ENCODE results near the gene ATP2C1. TPM values are rescaled to one million over a fixed set of nuclear protein-coding genes. Genes with fewer than 3 reads are reported as not detected.

Gene ATP2C1
- total and polyA plus RNA-seq, 4 donors, result 21.8 to 67.5 (median 43.3) TPM

DNA sequence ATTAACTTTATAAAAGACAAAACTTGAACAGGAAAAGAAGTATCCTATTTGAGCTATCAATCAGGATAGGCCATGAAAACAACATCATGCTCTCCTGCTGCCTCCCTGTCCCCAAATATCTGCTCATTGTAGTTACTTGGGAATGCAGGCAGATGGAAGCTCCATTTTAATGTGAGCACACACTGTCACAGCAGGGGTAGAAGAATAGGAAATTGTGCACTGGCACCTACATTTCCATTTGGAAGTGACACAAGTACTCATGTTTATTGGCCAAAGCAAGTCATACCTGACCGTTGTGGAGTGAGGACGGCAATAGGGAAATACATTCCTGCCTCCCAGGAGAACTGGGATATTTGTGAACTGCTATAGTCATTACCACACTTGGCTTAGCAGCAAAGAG, 80.3 kb downstream of the ATP2C1 start:
- no peak overlapping the region for H3K4me3 ChIP-seq (ENCODE audit: low read length in 2 of 2)
- intact Hi-C loops (cut with DNase I), result no loop called here
- H3K36me3 ChIP-seq (ENCODE audit: control insufficient read depth in 1 of 2, insufficient read depth in 2 of 2, low read length in 1 of 2), result peaks cover 0 to 10% of the 10 kb centered on the region in 2 donors
- H3K9me3 ChIP-seq (ENCODE audit: control insufficient read depth, low read length), result no peaks in the 10 kb centered on the region
- no peaks in the 10 kb centered on the region for H3K4me1 ChIP-seq (ENCODE audit: control insufficient read depth in 1 of 2, insufficient read depth in 2 of 2, low read length in 2 of 2)
- peaks cover 0 to 2% of the 10 kb centered on the region in 2 donors for H3K27me3 ChIP-seq (ENCODE audit: control insufficient read depth in 1 of 2, insufficient read depth in 2 of 2, low read length in 1 of 2)
- WGBS, 2 donors, result 91 to 94% methylated on average over 2 of the region's 2 CpGs
- no peak for DNase-seq
- ATAC-seq (ENCODE audit: low FRiP score), result no peak
- H3K27ac ChIP-seq (ENCODE audit: low read depth in 1 of 2, low read length in 2 of 2), result no peak overlapping the region

DNA sequence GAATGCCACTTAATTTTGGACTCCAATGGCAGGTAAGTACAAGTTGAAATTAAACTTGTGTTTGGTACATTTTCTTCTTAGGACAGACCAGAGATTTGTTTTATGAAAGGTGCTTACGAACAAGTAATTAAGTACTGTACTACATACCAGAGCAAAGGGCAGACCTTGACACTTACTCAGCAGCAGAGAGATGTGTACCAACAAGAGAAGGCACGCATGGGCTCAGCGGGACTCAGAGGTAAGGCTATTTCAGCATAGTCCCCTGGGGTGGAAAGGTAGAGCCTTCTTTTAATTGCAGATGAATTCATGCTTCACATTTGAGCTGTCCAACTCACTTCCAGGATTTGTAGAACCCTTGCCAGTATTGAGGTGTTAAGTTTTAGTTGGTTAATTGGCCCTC, 81.4 kb downstream of the ATP2C1 start:
- Histone ChIP-seq H3K4me3 (ENCODE audit: low read length in 2 of 2) (no peak overlapping the region), H3K27me3 (ENCODE audit: control insufficient read depth in 1 of 2, insufficient read depth in 2 of 2, low read length in 1 of 2) (peaks cover 0 to 2% of the 10 kb centered on the region in 2 donors), H3K4me1 (ENCODE audit: control insufficient read depth in 1 of 2, insufficient read depth in 2 of 2, low read length in 2 of 2) (no peaks in the 10 kb centered on the region), H3K36me3 (ENCODE audit: control insufficient read depth in 1 of 2, insufficient read depth in 2 of 2, low read length in 1 of 2) (peaks cover 0 to 9% of the 10 kb centered on the region in 2 donors), H3K27ac (ENCODE audit: low read depth in 1 of 2, low read length in 2 of 2) (no peak overlapping the region), H3K9me3 (ENCODE audit: control insufficient read depth, low read length) (no peaks in the 10 kb centered on the region)
- intact Hi-C loops (cut with DNase I), result no loop called here
- ATAC-seq (ENCODE audit: low FRiP score), result no peak
- no peak for DNase-seq
- 93 to 95% methylated on average over 3 of the region's 3 CpGs for WGBS, 2 donors

DNA sequence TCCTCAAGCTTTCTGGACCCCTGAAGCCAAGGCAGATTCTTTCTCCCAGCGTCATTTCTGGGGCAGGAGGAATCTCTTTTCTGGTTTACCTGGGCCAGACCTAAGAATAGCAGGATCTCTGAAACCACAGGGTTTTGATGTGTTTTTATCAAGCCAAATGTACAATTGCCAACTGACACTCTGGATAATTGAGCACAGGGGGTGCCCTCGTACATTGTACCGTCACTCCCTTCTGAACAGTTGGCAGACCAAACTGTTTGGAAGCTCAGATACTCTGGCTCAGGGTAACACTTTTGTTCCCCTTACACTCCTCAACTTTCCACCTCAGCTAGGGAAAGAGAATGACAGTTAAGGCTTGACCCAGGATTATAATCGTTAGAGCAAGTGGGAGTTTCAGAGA, 82.8 kb downstream of the ATP2C1 start:
- ATAC-seq (ENCODE audit: low FRiP score) (no peak), DNase-seq (no peak)
- no peak overlapping the region for H3K27ac ChIP-seq (ENCODE audit: low read depth in 1 of 2, low read length in 2 of 2)
- H3K27me3 ChIP-seq (ENCODE audit: control insufficient read depth in 1 of 2, insufficient read depth in 2 of 2, low read length in 1 of 2), result peaks cover 0 to 2% of the 10 kb centered on the region in 2 donors
- H3K36me3 ChIP-seq (ENCODE audit: control insufficient read depth in 1 of 2, insufficient read depth in 2 of 2, low read length in 1 of 2), result peaks cover 0 to 8% of the 10 kb centered on the region in 2 donors
- H3K9me3 ChIP-seq (ENCODE audit: control insufficient read depth, low read length), result no peaks in the 10 kb centered on the region
- no peak overlapping the region for H3K4me3 ChIP-seq (ENCODE audit: low read length in 2 of 2)
- WGBS, 2 donors, result 53 to 65% methylated on average over 4 of the region's 4 CpGs
- no peaks in the 10 kb centered on the region for H3K4me1 ChIP-seq (ENCODE audit: control insufficient read depth in 1 of 2, insufficient read depth in 2 of 2, low read length in 2 of 2)
- intact Hi-C loops (cut with DNase I), result no loop called here

DNA sequence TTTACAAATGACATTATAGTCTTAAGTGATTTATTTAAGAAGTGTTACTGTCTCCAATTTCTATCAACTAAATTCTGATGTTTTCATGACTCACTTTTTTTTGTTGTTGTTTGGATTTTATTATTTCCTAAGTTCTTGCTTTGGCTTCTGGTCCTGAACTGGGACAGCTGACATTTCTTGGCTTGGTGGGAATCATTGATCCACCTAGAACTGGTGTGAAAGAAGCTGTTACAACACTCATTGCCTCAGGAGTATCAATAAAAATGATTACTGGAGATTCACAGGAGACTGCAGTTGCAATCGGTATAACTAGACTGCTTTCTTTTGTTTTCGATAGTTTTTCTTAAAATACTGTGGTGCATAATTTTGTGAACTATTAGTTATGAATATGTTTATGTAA, 85.2 kb downstream of the ATP2C1 start:
- H3K27ac ChIP-seq (ENCODE audit: low read depth in 1 of 2, low read length in 2 of 2), result no peak overlapping the region
- DNase-seq (no peak), ATAC-seq (ENCODE audit: low FRiP score) (no peak)
- H3K4me3 ChIP-seq (ENCODE audit: low read length in 2 of 2), result no peak overlapping the region
- H3K9me3 ChIP-seq (ENCODE audit: control insufficient read depth, low read length), result no peaks in the 10 kb centered on the region
- no peaks in the 10 kb centered on the region for H3K27me3 ChIP-seq (ENCODE audit: control insufficient read depth in 1 of 2, insufficient read depth in 2 of 2, low read length in 1 of 2)
- WGBS, 2 donors, result 91 to 94% methylated on average over 2 of the region's 2 CpGs
- H3K4me1 ChIP-seq (ENCODE audit: control insufficient read depth in 1 of 2, insufficient read depth in 2 of 2, low read length in 2 of 2), result no peaks in the 10 kb centered on the region
- intact Hi-C loops (cut with DNase I), result no loop called here
- peaks cover 0 to 3% of the 10 kb centered on the region in 2 donors for H3K36me3 ChIP-seq (ENCODE audit: control insufficient read depth in 1 of 2, insufficient read depth in 2 of 2, low read length in 1 of 2)

DNA sequence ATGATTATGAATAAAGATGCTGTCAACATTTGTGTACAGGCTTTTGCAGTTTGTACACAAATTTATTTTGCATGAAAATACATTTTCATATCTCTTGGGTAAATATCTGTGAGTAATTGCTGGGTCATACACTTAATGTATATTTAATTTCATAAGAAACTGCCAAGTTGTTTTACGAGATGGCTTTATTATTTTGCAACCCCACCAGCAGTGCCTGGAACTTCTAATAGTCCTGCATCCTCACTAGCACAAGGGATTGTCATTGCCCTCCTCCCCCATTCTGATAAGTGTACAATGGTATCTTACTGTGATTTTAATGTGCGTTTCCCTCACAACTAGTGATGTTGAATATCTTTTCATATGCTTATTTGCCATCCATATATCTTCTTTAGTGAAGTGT, 87.6 kb downstream of the ATP2C1 start:
- DNase-seq (no peak), ATAC-seq (ENCODE audit: low FRiP score) (no peak)
- H3K27ac ChIP-seq (ENCODE audit: low read depth in 1 of 2, low read length in 2 of 2), result no peak overlapping the region
- intact Hi-C loops (cut with DNase I), result no loop called here
- no peaks in the 10 kb centered on the region for H3K9me3 ChIP-seq (ENCODE audit: control insufficient read depth, low read length)
- no peak overlapping the region for H3K4me3 ChIP-seq (ENCODE audit: low read length in 2 of 2)
- no peaks in the 10 kb centered on the region for H3K27me3 ChIP-seq (ENCODE audit: control insufficient read depth in 1 of 2, insufficient read depth in 2 of 2, low read length in 1 of 2)
- 87 to 94% methylated on average over 2 of the region's 2 CpGs for WGBS, 2 donors
- no peaks in the 10 kb centered on the region for H3K36me3 ChIP-seq (ENCODE audit: control insufficient read depth in 1 of 2, insufficient read depth in 2 of 2, low read length in 1 of 2)
- H3K4me1 ChIP-seq (ENCODE audit: control insufficient read depth in 1 of 2, insufficient read depth in 2 of 2, low read length in 2 of 2), result no peaks in the 10 kb centered on the region

DNA sequence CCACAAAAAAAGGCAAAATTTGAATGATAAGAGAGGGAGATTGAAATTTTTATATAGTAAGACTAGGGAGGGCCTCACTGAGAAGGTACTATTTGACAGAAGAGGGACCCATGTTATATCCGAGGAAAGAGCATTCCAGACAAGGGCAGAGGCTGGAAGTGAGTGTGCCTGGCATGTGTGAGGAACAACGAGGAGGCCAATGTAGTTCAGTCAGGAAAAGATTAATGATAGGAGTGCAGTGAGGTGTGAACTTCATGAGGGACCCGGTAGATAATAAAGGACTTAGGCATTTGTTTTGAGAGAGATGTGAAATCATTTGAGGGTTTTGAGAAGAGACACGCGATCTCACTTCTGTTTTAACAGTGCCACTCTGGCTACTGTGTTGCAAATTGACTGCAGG, 96.4 kb downstream of the ATP2C1 start:
- intact Hi-C loops (cut with DNase I), result no loop called here

DNA sequence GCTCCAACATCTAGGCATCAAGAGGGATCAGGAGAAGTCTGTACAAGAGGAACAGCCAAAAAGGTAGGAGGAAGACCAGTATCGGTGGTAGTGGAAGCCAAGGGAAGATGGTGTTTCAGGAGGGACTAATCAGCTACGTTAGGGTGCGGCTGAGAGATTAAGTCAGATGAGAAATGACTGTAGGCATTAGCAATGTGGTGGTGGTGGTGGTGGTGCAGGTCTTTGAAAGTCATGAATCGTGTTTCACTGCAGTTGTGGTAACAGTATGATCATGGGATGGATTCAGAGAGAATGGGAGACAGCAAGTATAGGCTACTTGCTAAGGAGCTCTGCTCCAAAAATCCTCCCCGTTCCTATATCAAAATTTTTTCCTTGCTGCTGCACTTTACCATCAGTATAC, 97.2 kb downstream of the ATP2C1 start:
- ATAC-seq (ENCODE audit: low FRiP score), result no peak
- Histone ChIP-seq H3K4me1 (ENCODE audit: control insufficient read depth in 1 of 2, insufficient read depth in 2 of 2, low read length in 2 of 2) (no peaks in the 10 kb centered on the region), H3K4me3 (ENCODE audit: low read length in 2 of 2) (no peak overlapping the region), H3K9me3 (ENCODE audit: control insufficient read depth, low read length) (no peaks in the 10 kb centered on the region), H3K27ac (ENCODE audit: low read depth in 1 of 2, low read length in 2 of 2) (no peak overlapping the region), H3K36me3 (ENCODE audit: control insufficient read depth in 1 of 2, insufficient read depth in 2 of 2, low read length in 1 of 2) (peaks cover 2 to 8% of the 10 kb centered on the region in 2 donors), H3K27me3 (ENCODE audit: control insufficient read depth in 1 of 2, insufficient read depth in 2 of 2, low read length in 1 of 2) (no peaks in the 10 kb centered on the region)
- peak in 1 of 2 donors; percentile 10 for DNase-seq
- intact Hi-C loops (cut with DNase I), result no loop called here
- WGBS, 2 donors, result 94 to 98% methylated on average over 5 of the region's 5 CpGs

More for the DNA sequence above, 96.4 kb downstream of the ATP2C1 start:
- 65 to 79% methylated on average over 5 of the region's 5 CpGs for WGBS, 2 donors
- ATAC-seq (ENCODE audit: low FRiP score) (no peak), DNase-seq (no peak)
- H3K27me3 ChIP-seq (ENCODE audit: control insufficient read depth in 1 of 2, insufficient read depth in 2 of 2, low read length in 1 of 2), result no peaks in the 10 kb centered on the region
- H3K9me3 ChIP-seq (ENCODE audit: control insufficient read depth, low read length), result no peaks in the 10 kb centered on the region
- no peaks in the 10 kb centered on the region for H3K4me1 ChIP-seq (ENCODE audit: control insufficient read depth in 1 of 2, insufficient read depth in 2 of 2, low read length in 2 of 2)
- no peak overlapping the region for H3K4me3 ChIP-seq (ENCODE audit: low read length in 2 of 2)
- peaks cover 2 to 8% of the 10 kb centered on the region in 2 donors for H3K36me3 ChIP-seq (ENCODE audit: control insufficient read depth in 1 of 2, insufficient read depth in 2 of 2, low read length in 1 of 2)
- no peak overlapping the region for H3K27ac ChIP-seq (ENCODE audit: low read depth in 1 of 2, low read length in 2 of 2)

DNA sequence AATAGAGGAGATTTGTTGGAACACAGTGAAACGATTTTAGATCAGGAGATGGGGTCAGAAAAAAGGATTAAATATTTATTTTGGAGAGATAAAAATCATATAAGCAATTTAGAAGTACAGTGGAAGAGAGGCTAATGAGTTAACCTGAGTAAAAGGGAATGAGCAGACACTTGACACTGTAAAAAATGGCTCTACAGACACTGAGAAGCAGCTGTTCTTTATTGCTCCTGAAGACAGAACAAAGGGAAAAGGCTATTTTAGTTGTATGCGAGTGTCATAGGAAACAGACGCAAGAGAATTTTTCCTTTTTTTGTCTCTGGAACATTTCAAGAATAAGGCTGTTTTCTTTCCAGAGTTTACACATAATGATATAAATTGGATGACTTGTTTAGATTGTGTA, 98.5 kb downstream of the ATP2C1 start:
- Histone ChIP-seq H3K36me3 (ENCODE audit: control insufficient read depth in 1 of 2, insufficient read depth in 2 of 2, low read length in 1 of 2) (peaks cover 2 to 8% of the 10 kb centered on the region in 2 donors), H3K27ac (ENCODE audit: low read depth in 1 of 2, low read length in 2 of 2) (no peak overlapping the region), H3K4me3 (ENCODE audit: low read length in 2 of 2) (no peak overlapping the region), H3K9me3 (ENCODE audit: control insufficient read depth, low read length) (no peaks in the 10 kb centered on the region), H3K27me3 (ENCODE audit: control insufficient read depth in 1 of 2, insufficient read depth in 2 of 2, low read length in 1 of 2) (no peaks in the 10 kb centered on the region), H3K4me1 (ENCODE audit: control insufficient read depth in 1 of 2, insufficient read depth in 2 of 2, low read length in 2 of 2) (no peaks in the 10 kb centered on the region)
- DNase-seq (no peak), ATAC-seq (ENCODE audit: low FRiP score) (no peak)
- intact Hi-C loops (cut with DNase I), result no loop called here
- 78 to 82% methylated on average over 3 of the region's 3 CpGs for WGBS, 2 donors

DNA sequence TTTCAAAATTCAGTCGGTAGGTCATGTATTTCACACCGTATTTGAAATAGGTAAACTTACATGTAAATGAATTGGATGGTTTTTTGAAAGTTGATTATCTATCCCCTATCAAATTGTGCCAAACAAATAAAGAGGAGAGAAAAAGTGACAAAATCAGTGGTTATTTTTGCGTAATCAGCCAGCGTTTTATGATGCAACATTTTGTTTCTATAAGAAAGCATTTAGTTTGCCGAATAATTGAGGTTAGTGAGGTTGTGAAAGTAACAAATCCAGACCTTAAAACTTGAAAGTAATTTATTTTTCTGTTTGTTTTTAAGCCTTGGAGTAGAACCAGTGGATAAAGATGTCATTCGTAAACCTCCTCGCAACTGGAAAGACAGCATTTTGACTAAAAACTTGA, 103.4 kb downstream of the ATP2C1 start:
- Histone ChIP-seq H3K4me1 (ENCODE audit: control insufficient read depth in 1 of 2, insufficient read depth in 2 of 2, low read length in 2 of 2) (no peaks in the 10 kb centered on the region), H3K27ac (ENCODE audit: low read depth in 1 of 2, low read length in 2 of 2) (no peak overlapping the region), H3K9me3 (ENCODE audit: control insufficient read depth, low read length) (no peaks in the 10 kb centered on the region), H3K36me3 (ENCODE audit: control insufficient read depth in 1 of 2, insufficient read depth in 2 of 2, low read length in 1 of 2) (peaks cover 2 to 3% of the 10 kb centered on the region in 2 donors), H3K4me3 (ENCODE audit: low read length in 2 of 2) (no peak overlapping the region), H3K27me3 (ENCODE audit: control insufficient read depth in 1 of 2, insufficient read depth in 2 of 2, low read length in 1 of 2) (no peaks in the 10 kb centered on the region)
- no peak for ATAC-seq (ENCODE audit: low FRiP score)
- no peak for DNase-seq
- 94 to 98% methylated on average over 7 of the region's 7 CpGs for WGBS, 2 donors
- intact Hi-C loops (cut with DNase I), result no loop called here
